Measurements from ENCODE around the gene FH. TPM values are rescaled to one million over a fixed set of nuclear protein-coding genes. Genes with fewer than 3 reads are reported as not detected.

Gene FH
- 10 to 100 TPM; 37.2 to 65.8 (median 45.2) TPM for total RNA-seq

- intact Hi-C loops (cut with DNase I; ENCODE audit: low total_unique reads): no loop called here
- peak within 1 kb of the TSS; percentile 83 for H3K4me3 ChIP-seq (ENCODE audit: low read depth, poor library complexity, severe bottlenecking)
- peak; percentile 96 to 99 for DNase-seq (ENCODE audit: low spot score in 2 of 2)
- 0 to 1% methylated on average over 41 to 63 of the region's 70 CpGs for WGBS, 2 donors
- no peak for TF ChIP-seq CTCF (IDR thresholded peaks at IDR 0.05)
- no peak for TF ChIP-seq POLR2A (IDR thresholded peaks at IDR 0.05)
Measured at GRCh38 chr1:241519308-241520079, at the start of gene FH. FH (minus strand) TSS chr1:241519755; CDS start chr1:241519722, 33 bp downstream.

- H3K4me3 ChIP-seq (ENCODE audit: low read depth, poor library complexity, severe bottlenecking): no peak overlapping the region
- TF ChIP-seq POLR2A (IDR thresholded peaks at IDR 0.05) (no peak), CTCF (IDR thresholded peaks at IDR 0.05) (no peak)
- WGBS, 2 donors: 86 to 93% methylated on average over 3 of the region's 3 CpGs
- intact Hi-C loops (cut with DNase I; ENCODE audit: low total_unique reads): no loop called here
- DNase-seq (ENCODE audit: low spot score in 2 of 2): no peak
Measured at GRCh38 chr1:241560849-241561187, 41.3 kb upstream of the FH start.

DNA sequence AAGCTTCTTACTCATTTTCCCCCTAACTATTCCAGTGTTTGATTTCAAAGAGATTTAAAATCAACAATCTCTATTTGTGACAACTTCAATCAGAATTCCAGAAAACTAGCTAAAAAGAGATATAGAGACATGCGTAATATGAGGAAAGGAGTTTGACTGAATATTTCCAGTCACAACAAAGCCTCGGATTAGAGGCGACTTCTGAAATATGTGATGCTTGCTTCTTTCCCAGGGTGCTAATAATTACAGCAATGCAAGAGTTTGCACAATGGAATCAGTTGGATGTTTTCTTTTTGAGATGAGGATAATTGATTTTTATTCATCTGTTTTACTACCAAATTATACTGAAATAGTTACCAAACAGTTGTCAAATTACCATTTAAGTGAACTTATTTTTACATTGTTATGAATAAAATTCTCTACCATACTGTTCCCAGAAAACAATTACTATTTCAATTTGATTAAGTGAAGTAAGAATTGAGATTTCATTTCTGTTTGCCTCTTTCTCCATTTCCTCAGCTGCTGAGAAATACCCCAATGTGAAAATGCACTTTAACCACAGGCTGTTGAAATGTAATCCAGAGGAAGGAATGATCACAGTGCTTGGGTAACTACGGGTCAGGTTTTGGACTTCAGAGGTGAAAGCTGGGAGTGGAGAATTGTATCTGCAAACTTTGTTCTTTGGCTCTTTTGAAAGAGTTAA, 40.7 kb upstream of the FH start:
- no peak for TF ChIP-seq CTCF (IDR thresholded peaks at IDR 0.05)
- TF ChIP-seq POLR2A (IDR thresholded peaks at IDR 0.05): no peak
- no peak overlapping the region for H3K4me3 ChIP-seq (ENCODE audit: low read depth, poor library complexity, severe bottlenecking)
- intact Hi-C loops (cut with DNase I; ENCODE audit: low total_unique reads): no loop called here
- DNase-seq (ENCODE audit: low spot score in 2 of 2): no peak
- 71 to 80% methylated on average over 4 of the region's 4 CpGs for WGBS, 2 donors

DNA sequence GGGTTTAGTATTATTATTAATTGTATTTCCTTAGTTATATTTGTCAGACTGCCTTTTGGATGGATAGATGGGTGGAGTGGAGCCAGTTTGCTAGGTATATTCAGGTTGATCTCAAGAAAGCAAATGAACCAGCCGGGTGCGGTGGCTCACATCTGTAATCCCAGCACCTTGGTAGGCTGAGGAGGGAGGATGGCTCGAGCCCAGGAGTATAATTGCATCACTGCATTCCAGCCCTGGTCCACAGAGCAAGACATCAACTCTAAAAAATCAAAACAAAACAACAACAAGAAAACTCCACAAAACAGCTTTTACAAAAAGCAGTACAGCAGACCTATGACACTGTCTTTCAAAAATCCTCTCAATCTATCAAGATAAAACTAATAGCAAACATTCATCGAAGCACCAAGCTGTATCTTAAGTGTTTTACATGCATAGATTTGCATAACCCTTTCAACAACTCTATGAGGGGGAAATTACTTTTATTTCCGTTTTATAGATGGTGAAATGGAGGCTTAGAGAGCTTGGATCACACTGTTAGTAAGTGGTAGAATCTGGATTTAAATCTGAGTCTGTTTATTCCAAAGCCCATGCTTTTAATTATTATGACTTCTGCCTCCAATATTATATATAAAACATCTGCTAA, 38.1 kb upstream of the FH start:
- 67 to 71% methylated on average over 5 of the region's 5 CpGs for WGBS, 2 donors
- intact Hi-C loops (cut with DNase I; ENCODE audit: low total_unique reads): no loop called here
- TF ChIP-seq POLR2A (IDR thresholded peaks at IDR 0.05) (no peak), CTCF (IDR thresholded peaks at IDR 0.05) (no peak)
- no peak overlapping the region for H3K4me3 ChIP-seq (ENCODE audit: low read depth, poor library complexity, severe bottlenecking)
- no peak for DNase-seq (ENCODE audit: low spot score in 2 of 2)

- intact Hi-C loops (cut with DNase I; ENCODE audit: low total_unique reads): no loop called here
- WGBS, 2 donors: 90% methylated on average over 5 of the region's 5 CpGs
- H3K4me3 ChIP-seq (ENCODE audit: low read depth, poor library complexity, severe bottlenecking): no peak overlapping the region
- TF ChIP-seq CTCF (IDR thresholded peaks at IDR 0.05) (no peak), POLR2A (IDR thresholded peaks at IDR 0.05) (no peak)
- no peak for DNase-seq (ENCODE audit: low spot score in 2 of 2)
Measured at GRCh38 chr1:241557031-241557430, 37.5 kb upstream of the FH start.

Data from lower leg skin (tissue), 4 donors.